Frontal cortex (tissue), 1 donor: ENCODE measurements around the gene ATP6V1G3. TPM values are rescaled to one million over a fixed set of nuclear protein-coding genes. Genes with fewer than 3 reads are reported as not detected.

ENCODE experiments used
- total RNA-seq: library from RNA; depleted of rRNA; stranded (reverse); fragments of >200 nt; gene quantifications from one replicate; pipeline ENCODE4 v1.2.3, GENCODE V29; 2014

The ATP6V1G3 gene
- total RNA-seq, 1 donor from 2014 or later, result not detected

Other genes starting within 250 kb of the ATP6V1G3 start
- gene PTPRC, start 98.4 kb upstream of the ATP6V1G3 start, total RNA-seq, result 2.9 TPM